ENCODE measurements around the gene RNF186. TPM values are rescaled to one million over a fixed set of nuclear protein-coding genes. Genes with fewer than 3 reads are reported as not detected.

The RNF186 gene
- total and polyA plus RNA-seq, 2 of the 13 experiments (the other 11 are each of a cell fraction or from before 2014, with no cell fraction given): 0.07 to 0.20 TPM

- BruUV-seq (replicated peaks): no TSS peak
- ATAC-seq (no peak), FAIRE-seq (no peak), DNase-seq (ENCODE audit: low spot score) (no peak)
- Histone ChIP-seq H3K4me3 (replicated peaks in 1 of 3; ENCODE audit: insufficient read depth in 1 of 3, low read depth in 2 of 3, low read length in 3 of 3) (no peak overlapping the region), H3K4me2 (ENCODE audit: low read depth, low read length) (no peak overlapping the region), H3K79me2 (ENCODE audit: insufficient read depth, low read length) (no peaks in the 10 kb centered on the region), H3K36me3 (replicated peaks in 1 of 2; ENCODE audit: control insufficient read depth in 1 of 2, insufficient read depth in 2 of 2, low read length in 2 of 2) (no peaks in the 10 kb centered on the region), H3K4me1 (ENCODE audit: insufficient read depth, low read length) (peaks cover 14% of the 10 kb centered on the region), H3K27ac (ENCODE audit: extremely low read length, insufficient read depth, low read length) (no peak overlapping the region), H3K9me3 (ENCODE audit: low read length) (no peaks in the 10 kb centered on the region), H3K9ac (ENCODE audit: insufficient read depth, low read depth, low read length) (no peak overlapping the region), H2AFZ (ENCODE audit: low read length) (no peak overlapping the region), H4K20me1 (ENCODE audit: insufficient read depth, low read length) (no peaks in the 10 kb centered on the region), H3K27me3 (ENCODE audit: control insufficient read depth in 1 of 2, insufficient read depth in 2 of 2, low read length in 2 of 2) (peaks cover 0 to 3% of the 10 kb centered on the region in 2 experiments; a peak in 2 of 5 replicates)
- in situ Hi-C loops (cut with HindIII; ENCODE audit: extremely low pct_ligation_motif_present, low pct_unique_long_range_greater_than_20kb): no loop called here
- ChIA-PET CTCF (ENCODE audit: low intra/inter-chr PET ratio, low total read pairs) (no interaction called here), POLR2A (no interaction called here)
- intact Hi-C loops (cut with micrococcal nuclease; ENCODE audit: unreplicated experiment): no loop called here
- WGBS (ENCODE audit: low lambda C conversion rate): 29% methylated on average over 3 of the region's 3 CpGs
- TF ChIP-seq, protein P1, sequence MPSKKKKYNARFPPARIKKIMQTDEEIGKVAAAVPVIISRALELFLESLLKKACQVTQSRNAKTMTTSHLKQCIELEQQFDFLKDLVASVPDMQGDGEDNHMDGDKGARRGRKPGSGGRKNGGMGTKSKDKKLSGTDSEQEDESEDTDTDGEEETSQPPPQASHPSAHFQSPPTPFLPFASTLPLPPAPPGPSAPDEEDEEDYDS (CRISPR knock-in tag; IDR thresholded peaks at IDR 0.05): no peak
- no peak for TF ChIP-seq NR0B2 (CRISPR knock-in tag; IDR thresholded peaks at IDR 0.05)
- TF ChIP-seq ZNF691 (CRISPR knock-in tag; IDR thresholded peaks at IDR 0.05; ENCODE audit: borderline replicate concordance, low read depth): no peak
- TF ChIP-seq KLF13 (CRISPR knock-in tag; IDR thresholded peaks at IDR 0.05): no peak
- no peak for TF ChIP-seq ZNF282 (IDR thresholded peaks at IDR 0.05; ENCODE audit: partially characterized antibody)
- TF ChIP-seq, protein P2, sequence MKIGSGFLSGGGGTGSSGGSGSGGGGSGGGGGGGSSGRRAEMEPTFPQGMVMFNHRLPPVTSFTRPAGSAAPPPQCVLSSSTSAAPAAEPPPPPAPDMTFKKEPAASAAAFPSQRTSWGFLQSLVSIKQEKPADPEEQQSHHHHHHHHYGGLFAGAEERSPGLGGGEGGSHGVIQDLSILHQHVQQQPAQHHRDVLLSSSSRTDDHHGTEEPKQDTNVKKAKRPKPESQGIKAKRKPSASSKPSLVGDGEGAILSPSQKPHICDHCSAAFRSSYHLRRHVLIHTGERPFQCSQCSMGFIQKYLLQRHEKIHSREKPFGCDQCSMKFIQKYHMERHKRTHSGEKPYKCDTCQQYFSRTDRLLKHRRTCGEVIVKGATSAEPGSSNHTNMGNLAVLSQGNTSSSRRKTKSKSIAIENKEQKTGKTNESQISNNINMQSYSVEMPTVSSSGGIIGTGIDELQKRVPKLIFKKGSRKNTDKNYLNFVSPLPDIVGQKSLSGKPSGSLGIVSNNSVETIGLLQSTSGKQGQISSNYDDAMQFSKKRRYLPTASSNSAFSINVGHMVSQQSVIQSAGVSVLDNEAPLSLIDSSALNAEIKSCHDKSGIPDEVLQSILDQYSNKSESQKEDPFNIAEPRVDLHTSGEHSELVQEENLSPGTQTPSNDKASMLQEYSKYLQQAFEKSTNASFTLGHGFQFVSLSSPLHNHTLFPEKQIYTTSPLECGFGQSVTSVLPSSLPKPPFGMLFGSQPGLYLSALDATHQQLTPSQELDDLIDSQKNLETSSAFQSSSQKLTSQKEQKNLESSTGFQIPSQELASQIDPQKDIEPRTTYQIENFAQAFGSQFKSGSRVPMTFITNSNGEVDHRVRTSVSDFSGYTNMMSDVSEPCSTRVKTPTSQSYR (CRISPR knock-in tag; IDR thresholded peaks at IDR 0.05; ENCODE audit: borderline replicate concordance): no peak
- TF ChIP-seq AKAP8 (CRISPR knock-in tag; IDR thresholded peaks at IDR 0.05): no peak
- TF ChIP-seq ZNF235 (CRISPR knock-in tag; IDR thresholded peaks at IDR 0.05; ENCODE audit: borderline replicate concordance): no peak
- no peak for TF ChIP-seq TGIF2 (CRISPR knock-in tag; IDR thresholded peaks at IDR 0.05)
- TF ChIP-seq ZNF761 (CRISPR knock-in tag; conservative IDR thresholded peaks at IDR 0.05): no peak
- TF ChIP-seq MEIS1 (CRISPR knock-in tag; IDR thresholded peaks at IDR 0.05; ENCODE audit: borderline replicate concordance): no peak
- TF ChIP-seq KAT2B (IDR thresholded peaks at IDR 0.05; ENCODE audit: borderline replicate concordance, low read depth, low read length): no peak
- TF ChIP-seq, protein P3, sequence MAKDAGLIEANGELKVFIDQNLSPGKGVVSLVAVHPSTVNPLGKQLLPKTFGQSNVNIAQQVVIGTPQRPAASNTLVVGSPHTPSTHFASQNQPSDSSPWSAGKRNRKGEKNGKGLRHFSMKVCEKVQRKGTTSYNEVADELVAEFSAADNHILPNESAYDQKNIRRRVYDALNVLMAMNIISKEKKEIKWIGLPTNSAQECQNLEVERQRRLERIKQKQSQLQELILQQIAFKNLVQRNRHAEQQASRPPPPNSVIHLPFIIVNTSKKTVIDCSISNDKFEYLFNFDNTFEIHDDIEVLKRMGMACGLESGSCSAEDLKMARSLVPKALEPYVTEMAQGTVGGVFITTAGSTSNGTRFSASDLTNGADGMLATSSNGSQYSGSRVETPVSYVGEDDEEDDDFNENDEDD (CRISPR knock-in tag; IDR thresholded peaks at IDR 0.05; ENCODE audit: borderline replicate concordance): no peak
- TF ChIP-seq, protein P4, sequence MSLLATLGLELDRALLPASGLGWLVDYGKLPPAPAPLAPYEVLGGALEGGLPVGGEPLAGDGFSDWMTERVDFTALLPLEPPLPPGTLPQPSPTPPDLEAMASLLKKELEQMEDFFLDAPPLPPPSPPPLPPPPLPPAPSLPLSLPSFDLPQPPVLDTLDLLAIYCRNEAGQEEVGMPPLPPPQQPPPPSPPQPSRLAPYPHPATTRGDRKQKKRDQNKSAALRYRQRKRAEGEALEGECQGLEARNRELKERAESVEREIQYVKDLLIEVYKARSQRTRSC (CRISPR knock-in tag; IDR thresholded peaks at IDR 0.05; ENCODE audit: low read depth): no peak
- no peak for TF ChIP-seq TOE1 (CRISPR knock-in tag; IDR thresholded peaks at IDR 0.05)
- no peak for TF ChIP-seq ATF1 (CRISPR knock-in tag; IDR thresholded peaks at IDR 0.05)
- TF ChIP-seq ZNF543 (CRISPR knock-in tag; IDR thresholded peaks at IDR 0.05): no peak
Measured at GRCh38 chr1:19828546-19828945, 13.5 kb upstream of the RNF186 start.

Data from HepG2 (cell line).